Mucosa of descending colon (tissue), 3 donors: ENCODE data around the gene SND1. TPM values are rescaled to one million over a fixed set of nuclear protein-coding genes. Genes with fewer than 3 reads are reported as not detected.

ENCODE experiments used
- ATAC-seq: fragments of 200-7000 bp; cut with Tn5 transposase; one replicate; pipeline ENCODE4 v1.9.1; 2020; ENCODE audit warnings: mild to moderate bottlenecking, moderate library complexity
- DNase-seq, 3 donors: peaks; one replicate each; pipeline ENCODE4 v3.0.0-alpha.2; 2020
- H3K36me3 ChIP-seq: fragments of 200-600 bp; one replicate; pipeline ENCODE4 v1.8.0; 2021; ENCODE audit warnings: low read depth, mild to moderate bottlenecking
- H3K4me1 ChIP-seq: fragments of 200-600 bp; one replicate; pipeline ENCODE4 v1.8.0; 2021; ENCODE audit warnings: low read depth, mild to moderate bottlenecking
- H3K4me3 ChIP-seq: fragments of 200-600 bp; one replicate; pipeline ENCODE4 v1.8.0; 2021; ENCODE audit warnings: mild to moderate bottlenecking
- H3K9me3 ChIP-seq: fragments of 200-600 bp; one replicate; pipeline ENCODE4 v1.8.0; 2021; ENCODE audit warnings: mild to moderate bottlenecking
- intact Hi-C, 2 donors: fragments of 100-400 bp; cut with DNase I in 1 of 2; cut with micrococcal nuclease in 1 of 2; formaldehyde crosslinking; loops; one replicate each; pipeline versions ENCODE4 v1.11.0 to v1.11.1; 2022; cut with DNase I, micrococcal nuclease
- total RNA-seq, 3 donors: library from RNA; stranded (reverse); fragmentation: NEBNext Ultra II Directional in 2 of 3; extraction: Animal tissue kit (Norgen Biotek cat#: 25700) in 2 of 3; gene quantifications; one replicate each; pipeline versions ENCODE4 v1.2.1 to v1.2.4, GENCODE V29; 2021 to 2023
- TF ChIP-seq, protein P1 (sequence below): fragments of 200-600 bp; IDR thresholded peaks from one replicate; pipeline ENCODE4 v1.8.0; 2022; ENCODE audit warnings: antibody characterized with exemption, mild to moderate bottlenecking
- donor health status: DM: no; HTN: no; CAD: no; lungs with moderate emphysema.
- donor health status: DM: no; HTN: no; CAD: no.
- donor health status: DM: no; HTN: yes; CAD: no.

SND1 gene
- total RNA-seq, 3 donors from 2014 or later, result 99.0 to 131 (median 106) TPM

DNA sequence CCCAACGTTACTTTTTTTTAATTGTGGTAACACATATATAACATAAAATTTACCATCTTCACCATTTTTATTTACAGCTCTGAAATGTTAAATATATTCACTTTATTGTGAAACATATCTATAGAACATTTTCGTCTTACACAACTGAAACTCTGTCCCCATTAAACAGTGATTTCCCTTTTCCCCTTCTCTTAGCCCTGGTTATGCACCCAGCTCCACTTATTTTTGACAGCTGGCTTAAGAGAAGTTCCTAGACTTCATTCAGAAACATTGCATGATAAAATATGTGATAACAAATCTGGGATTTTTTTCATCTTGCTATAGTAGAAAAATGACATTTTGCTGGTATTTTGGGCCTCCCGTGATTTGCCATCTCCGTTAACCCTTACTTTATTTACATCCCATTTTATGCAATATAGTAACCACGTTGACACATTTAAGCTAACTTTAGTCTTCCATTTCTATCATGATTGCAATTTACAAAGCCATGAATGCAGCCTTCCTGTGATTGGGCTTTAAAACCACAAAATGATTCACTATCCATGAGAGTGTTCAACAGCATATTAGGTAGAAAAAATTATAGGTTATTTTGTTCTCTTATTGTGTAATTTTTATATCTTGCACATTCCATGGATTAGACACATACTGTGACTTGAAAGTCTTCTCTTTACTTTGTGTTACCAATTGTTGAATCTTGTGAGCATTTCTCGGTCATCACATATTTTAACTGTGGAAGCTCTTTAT, 139.6 kb downstream of the SND1 start:
- Histone ChIP-seq H3K4me3 (no peak overlapping the region), H3K4me1 (no peaks in the 10 kb centered on the region), H3K36me3 (no peaks in the 10 kb centered on the region), H3K9me3 (no peaks in the 10 kb centered on the region)
- TF ChIP-seq, protein P1, sequence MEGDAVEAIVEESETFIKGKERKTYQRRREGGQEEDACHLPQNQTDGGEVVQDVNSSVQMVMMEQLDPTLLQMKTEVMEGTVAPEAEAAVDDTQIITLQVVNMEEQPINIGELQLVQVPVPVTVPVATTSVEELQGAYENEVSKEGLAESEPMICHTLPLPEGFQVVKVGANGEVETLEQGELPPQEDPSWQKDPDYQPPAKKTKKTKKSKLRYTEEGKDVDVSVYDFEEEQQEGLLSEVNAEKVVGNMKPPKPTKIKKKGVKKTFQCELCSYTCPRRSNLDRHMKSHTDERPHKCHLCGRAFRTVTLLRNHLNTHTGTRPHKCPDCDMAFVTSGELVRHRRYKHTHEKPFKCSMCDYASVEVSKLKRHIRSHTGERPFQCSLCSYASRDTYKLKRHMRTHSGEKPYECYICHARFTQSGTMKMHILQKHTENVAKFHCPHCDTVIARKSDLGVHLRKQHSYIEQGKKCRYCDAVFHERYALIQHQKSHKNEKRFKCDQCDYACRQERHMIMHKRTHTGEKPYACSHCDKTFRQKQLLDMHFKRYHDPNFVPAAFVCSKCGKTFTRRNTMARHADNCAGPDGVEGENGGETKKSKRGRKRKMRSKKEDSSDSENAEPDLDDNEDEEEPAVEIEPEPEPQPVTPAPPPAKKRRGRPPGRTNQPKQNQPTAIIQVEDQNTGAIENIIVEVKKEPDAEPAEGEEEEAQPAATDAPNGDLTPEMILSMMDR, result no peak
- no peak for ATAC-seq
- intact Hi-C loops, result no loop called here
- no peak for DNase-seq

DNA sequence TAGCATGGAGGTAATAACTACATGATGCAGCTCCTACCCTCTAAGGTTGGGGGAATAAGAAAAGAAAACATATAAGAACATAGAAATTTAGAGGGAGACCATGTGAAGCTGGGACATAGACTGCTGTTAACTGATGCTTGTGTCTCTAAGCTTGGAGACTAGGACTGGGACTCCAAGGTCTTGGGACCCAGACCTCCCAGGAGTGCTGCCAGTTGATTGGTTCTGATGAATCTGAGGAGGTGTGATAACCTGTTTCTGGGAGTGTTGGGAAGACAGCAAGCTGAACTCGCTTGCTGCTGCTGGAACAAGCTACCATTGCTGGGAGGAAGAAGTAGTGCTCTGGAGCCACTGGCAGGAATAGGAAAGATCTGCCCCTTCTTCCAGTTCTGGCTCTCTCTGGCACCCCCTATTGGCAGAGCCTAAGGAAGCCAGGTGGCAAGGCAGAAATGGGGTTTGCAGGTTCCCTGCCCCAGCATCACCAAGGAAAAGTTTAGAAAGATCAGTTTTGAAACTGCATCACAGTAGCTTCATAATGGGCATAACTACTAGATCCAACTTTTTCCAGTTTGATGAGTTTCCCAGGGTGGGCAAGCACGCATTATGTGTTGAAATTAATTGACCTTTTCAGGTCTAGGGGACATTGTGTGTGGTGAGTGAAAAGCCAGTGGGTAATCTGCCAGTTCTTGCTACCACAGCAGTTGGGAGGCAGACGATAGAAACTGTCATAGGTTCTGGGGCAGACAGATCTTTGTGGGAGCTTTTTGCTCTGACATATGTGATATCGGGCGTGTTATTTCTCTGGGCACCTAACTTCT, 140.7 kb downstream of the SND1 start:
- Histone ChIP-seq H3K36me3 (no peaks in the 10 kb centered on the region), H3K9me3 (no peaks in the 10 kb centered on the region), H3K4me1 (no peaks in the 10 kb centered on the region), H3K4me3 (no peak overlapping the region)
- intact Hi-C loops, result no loop called here
- ATAC-seq (peak; percentile 81), DNase-seq (peak in 2 of 3 donors; percentile 38 to 55)
- TF ChIP-seq, protein P1, result peak; percentile 37

DNA sequence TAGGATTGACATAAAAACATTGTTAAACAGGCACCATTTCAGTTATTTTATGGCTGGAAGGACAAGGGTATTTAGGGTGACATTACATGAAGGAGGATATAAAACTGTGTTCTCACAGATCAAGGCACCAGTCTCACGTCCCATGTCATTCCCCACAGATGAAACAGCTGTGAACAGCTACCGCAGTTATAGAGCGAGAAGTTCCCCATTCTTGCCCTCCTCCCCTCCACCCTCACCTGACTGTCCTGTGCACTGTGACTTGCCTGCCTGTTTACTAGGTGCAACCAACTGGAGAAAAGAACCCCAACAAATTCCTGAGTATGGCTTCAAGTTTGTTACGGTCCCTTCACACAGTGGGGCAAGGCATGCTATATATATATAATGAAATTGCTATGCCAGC, 141.6 kb downstream of the SND1 start:
- no peaks in the 10 kb centered on the region for H3K9me3 ChIP-seq
- H3K36me3 ChIP-seq, result no peaks in the 10 kb centered on the region
- H3K4me3 ChIP-seq, result no peak overlapping the region
- DNase-seq (no peak), ATAC-seq (peak; percentile 50)
- no peaks in the 10 kb centered on the region for H3K4me1 ChIP-seq
- TF ChIP-seq, protein P1, result no peak
- intact Hi-C loops, result no loop called here

DNA sequence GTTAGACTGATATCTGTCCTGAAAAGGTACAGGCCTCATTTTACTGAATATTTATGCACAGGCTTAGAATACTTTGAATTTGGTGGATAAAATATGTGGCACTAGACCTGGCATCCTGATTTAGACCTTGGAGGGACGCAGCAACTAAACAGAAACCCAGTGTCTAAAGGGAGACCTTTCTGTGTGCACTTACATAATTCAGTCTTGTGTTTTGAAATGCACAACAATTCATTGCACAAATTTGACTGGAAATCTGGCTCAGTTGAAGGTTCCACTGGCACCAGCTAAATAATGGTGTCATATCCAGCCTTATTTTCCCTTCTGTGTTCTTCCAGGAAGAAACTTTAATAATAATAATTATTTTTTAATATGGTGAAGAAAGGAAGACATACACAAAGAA, 142.1 kb downstream of the SND1 start:
- Histone ChIP-seq H3K9me3 (no peaks in the 10 kb centered on the region), H3K4me3 (no peak overlapping the region), H3K36me3 (no peaks in the 10 kb centered on the region), H3K4me1 (no peaks in the 10 kb centered on the region)
- intact Hi-C loops, result no loop called here
- ATAC-seq (no peak), DNase-seq (no peak)
- TF ChIP-seq, protein P1, result no peak

DNA sequence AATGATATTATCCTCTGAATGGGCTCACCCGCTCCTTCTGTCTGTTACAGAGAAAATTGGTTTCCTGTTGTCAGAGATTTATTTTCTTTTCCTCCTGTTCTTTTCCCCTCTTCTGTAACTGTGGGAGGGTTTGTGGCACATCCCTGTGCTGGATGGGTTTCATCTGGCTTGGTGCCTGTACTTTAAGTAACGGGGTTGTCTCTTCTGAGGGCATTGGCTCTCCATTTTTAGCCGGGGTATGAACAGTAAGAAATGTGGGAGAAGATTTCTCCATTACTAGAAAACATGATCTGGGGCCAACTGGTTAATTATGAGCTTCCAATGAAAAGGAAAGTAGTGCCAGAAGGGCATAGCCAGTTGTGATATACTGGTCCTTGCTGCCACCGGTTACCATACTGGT, 142.6 kb downstream of the SND1 start:
- H3K9me3 ChIP-seq, result no peaks in the 10 kb centered on the region
- intact Hi-C loops, result no loop called here
- DNase-seq (no peak), ATAC-seq (no peak)
- no peaks in the 10 kb centered on the region for H3K4me1 ChIP-seq
- no peak overlapping the region for H3K4me3 ChIP-seq
- TF ChIP-seq, protein P1, result no peak
- no peaks in the 10 kb centered on the region for H3K36me3 ChIP-seq
